Measurements from ENCODE around the gene INPP5A. TPM values are rescaled to one million over a fixed set of nuclear protein-coding genes. Genes with fewer than 3 reads are reported as not detected.
A peak's percentile ranks its signal among the peaks of the same experiment; 100 is the strongest.

INPP5A gene
- total and polyA plus RNA-seq, 10 of the 15 experiments (the other 5 are each of a cell fraction or from before 2014, with no cell fraction given): 0.52 to 15.0 (median 6.3) TPM

DNA sequence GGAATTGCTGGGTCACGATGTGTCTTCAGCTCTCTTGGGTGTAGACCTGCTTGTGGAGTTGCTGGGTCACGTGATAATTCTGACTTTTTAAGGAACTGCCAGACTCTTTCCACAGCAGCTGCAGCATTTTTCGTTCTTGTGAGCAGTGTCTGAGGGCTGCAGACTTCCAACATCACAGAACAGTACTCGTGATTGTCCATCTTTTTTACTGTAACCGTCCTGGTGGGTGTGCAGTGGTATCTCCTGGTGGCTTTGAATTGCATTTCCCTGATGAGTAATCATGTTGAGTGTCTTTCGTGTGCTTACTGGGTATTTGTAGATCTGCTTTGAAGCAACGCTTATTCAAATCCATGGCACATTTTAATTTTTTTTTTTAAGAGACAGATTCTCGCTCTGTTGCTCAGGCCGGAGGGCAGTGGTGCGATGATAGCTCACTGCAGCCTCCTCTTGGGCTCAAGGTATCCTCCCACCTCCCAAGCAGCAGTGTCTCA, 22.7 kb downstream of the INPP5A start (continued):
- TF ChIP-seq, protein P1, sequence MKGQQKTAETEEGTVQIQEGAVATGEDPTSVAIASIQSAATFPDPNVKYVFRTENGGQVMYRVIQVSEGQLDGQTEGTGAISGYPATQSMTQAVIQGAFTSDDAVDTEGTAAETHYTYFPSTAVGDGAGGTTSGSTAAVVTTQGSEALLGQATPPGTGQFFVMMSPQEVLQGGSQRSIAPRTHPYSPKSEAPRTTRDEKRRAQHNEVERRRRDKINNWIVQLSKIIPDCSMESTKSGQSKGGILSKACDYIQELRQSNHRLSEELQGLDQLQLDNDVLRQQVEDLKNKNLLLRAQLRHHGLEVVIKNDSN (IDR thresholded peaks at IDR 0.05; ENCODE audit: borderline replicate concordance, extremely low read length, insufficient read depth, low read depth, low read length): peak; percentile 39
- no peak for TF ChIP-seq POU2F2 (IDR thresholded peaks at IDR 0.05; ENCODE audit: borderline replicate concordance, low read depth, low read length)
- TF ChIP-seq, protein P2, sequence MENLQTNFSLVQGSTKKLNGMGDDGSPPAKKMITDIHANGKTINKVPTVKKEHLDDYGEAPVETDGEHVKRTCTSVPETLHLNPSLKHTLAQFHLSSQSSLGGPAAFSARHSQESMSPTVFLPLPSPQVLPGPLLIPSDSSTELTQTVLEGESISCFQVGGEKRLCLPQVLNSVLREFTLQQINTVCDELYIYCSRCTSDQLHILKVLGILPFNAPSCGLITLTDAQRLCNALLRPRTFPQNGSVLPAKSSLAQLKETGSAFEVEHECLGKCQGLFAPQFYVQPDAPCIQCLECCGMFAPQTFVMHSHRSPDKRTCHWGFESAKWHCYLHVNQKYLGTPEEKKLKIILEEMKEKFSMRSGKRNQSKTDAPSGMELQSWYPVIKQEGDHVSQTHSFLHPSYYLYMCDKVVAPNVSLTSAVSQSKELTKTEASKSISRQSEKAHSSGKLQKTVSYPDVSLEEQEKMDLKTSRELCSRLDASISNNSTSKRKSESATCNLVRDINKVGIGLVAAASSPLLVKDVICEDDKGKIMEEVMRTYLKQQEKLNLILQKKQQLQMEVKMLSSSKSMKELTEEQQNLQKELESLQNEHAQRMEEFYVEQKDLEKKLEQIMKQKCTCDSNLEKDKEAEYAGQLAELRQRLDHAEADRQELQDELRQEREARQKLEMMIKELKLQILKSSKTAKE (IDR thresholded peaks at IDR 0.05; ENCODE audit: low read depth, poor library complexity, severe bottlenecking): no peak
- no peak for TF ChIP-seq NR2C1 (IDR thresholded peaks at IDR 0.05)
- no peak for TF ChIP-seq MTA2 (IDR thresholded peaks at IDR 0.05; ENCODE audit: low read depth)
- peak in 1 of 2 experiments; percentile 33; a peak in 1 of 4 replicates for TF ChIP-seq BHLHE40 (IDR thresholded peaks at IDR 0.05; ENCODE audit: borderline replicate concordance in 1 of 2, low read depth in 2 of 2, low read length in 1 of 2)
- TF ChIP-seq HCFC1 (IDR thresholded peaks at IDR 0.05; ENCODE audit: low read length): no peak
- TF ChIP-seq NRF1 (conservative IDR thresholded peaks at IDR 0.05; ENCODE audit: low read depth, low read length): no peak
- 0 out of 2 replicates have a peak, but pooled peaks have one; percentile 22 for TF ChIP-seq TCF3 (IDR thresholded peaks at IDR 0.05; ENCODE audit: borderline replicate concordance, insufficient read depth, low read depth, low read length)
- TF ChIP-seq, protein P3, sequence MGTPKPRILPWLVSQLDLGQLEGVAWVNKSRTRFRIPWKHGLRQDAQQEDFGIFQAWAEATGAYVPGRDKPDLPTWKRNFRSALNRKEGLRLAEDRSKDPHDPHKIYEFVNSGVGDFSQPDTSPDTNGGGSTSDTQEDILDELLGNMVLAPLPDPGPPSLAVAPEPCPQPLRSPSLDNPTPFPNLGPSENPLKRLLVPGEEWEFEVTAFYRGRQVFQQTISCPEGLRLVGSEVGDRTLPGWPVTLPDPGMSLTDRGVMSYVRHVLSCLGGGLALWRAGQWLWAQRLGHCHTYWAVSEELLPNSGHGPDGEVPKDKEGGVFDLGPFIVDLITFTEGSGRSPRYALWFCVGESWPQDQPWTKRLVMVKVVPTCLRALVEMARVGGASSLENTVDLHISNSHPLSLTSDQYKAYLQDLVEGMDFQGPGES (IDR thresholded peaks at IDR 0.05): no peak
- TF ChIP-seq ETV6 (conservative IDR thresholded peaks at IDR 0.05 in 1 of 2, IDR thresholded peaks at IDR 0.05 in 1 of 2; ENCODE audit: borderline replicate concordance in 1 of 2, low read depth in 1 of 2): no peak
- no peak for TF ChIP-seq SUZ12 (IDR thresholded peaks at IDR 0.05; ENCODE audit: unreplicated experiment)
- TF ChIP-seq, protein P4, sequence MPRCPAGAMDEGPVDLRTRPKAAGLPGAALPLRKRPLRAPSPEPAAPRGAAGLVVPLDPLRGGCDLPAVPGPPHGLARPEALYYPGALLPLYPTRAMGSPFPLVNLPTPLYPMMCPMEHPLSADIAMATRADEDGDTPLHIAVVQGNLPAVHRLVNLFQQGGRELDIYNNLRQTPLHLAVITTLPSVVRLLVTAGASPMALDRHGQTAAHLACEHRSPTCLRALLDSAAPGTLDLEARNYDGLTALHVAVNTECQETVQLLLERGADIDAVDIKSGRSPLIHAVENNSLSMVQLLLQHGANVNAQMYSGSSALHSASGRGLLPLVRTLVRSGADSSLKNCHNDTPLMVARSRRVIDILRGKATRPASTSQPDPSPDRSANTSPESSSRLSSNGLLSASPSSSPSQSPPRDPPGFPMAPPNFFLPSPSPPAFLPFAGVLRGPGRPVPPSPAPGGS (IDR thresholded peaks at IDR 0.05; ENCODE audit: borderline replicate concordance, insufficient read depth, low read depth, low read length, poor library complexity, severe bottlenecking): peak; percentile 65
- TF ChIP-seq KAT2A (conservative IDR thresholded peaks at IDR 0.05; ENCODE audit: control insufficient read depth, low read depth, low read length): no peak
- TF ChIP-seq IKZF1 (conservative IDR thresholded peaks at IDR 0.05): no peak
- TF ChIP-seq RUNX3 (IDR thresholded peaks at IDR 0.05; ENCODE audit: low read length): no peak
- TF ChIP-seq, protein P5, sequence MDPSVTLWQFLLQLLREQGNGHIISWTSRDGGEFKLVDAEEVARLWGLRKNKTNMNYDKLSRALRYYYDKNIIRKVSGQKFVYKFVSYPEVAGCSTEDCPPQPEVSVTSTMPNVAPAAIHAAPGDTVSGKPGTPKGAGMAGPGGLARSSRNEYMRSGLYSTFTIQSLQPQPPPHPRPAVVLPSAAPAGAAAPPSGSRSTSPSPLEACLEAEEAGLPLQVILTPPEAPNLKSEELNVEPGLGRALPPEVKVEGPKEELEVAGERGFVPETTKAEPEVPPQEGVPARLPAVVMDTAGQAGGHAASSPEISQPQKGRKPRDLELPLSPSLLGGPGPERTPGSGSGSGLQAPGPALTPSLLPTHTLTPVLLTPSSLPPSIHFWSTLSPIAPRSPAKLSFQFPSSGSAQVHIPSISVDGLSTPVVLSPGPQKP (IDR thresholded peaks at IDR 0.05; ENCODE audit: low read depth, low read length): no peak
- TF ChIP-seq, protein P6, sequence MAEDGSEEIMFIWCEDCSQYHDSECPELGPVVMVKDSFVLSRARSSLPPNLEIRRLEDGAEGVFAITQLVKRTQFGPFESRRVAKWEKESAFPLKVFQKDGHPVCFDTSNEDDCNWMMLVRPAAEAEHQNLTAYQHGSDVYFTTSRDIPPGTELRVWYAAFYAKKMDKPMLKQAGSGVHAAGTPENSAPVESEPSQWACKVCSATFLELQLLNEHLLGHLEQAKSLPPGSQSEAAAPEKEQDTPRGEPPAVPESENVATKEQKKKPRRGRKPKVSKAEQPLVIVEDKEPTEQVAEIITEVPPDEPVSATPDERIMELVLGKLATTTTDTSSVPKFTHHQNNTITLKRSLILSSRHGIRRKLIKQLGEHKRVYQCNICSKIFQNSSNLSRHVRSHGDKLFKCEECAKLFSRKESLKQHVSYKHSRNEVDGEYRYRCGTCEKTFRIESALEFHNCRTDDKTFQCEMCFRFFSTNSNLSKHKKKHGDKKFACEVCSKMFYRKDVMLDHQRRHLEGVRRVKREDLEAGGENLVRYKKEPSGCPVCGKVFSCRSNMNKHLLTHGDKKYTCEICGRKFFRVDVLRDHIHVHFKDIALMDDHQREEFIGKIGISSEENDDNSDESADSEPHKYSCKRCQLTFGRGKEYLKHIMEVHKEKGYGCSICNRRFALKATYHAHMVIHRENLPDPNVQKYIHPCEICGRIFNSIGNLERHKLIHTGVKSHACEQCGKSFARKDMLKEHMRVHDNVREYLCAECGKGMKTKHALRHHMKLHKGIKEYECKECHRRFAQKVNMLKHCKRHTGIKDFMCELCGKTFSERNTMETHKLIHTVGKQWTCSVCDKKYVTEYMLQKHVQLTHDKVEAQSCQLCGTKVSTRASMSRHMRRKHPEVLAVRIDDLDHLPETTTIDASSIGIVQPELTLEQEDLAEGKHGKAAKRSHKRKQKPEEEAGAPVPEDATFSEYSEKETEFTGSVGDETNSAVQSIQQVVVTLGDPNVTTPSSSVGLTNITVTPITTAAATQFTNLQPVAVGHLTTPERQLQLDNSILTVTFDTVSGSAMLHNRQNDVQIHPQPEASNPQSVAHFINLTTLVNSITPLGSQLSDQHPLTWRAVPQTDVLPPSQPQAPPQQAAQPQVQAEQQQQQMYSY (CRISPR knock-in tag; IDR thresholded peaks at IDR 0.05): no peak
- no peak for TF ChIP-seq ZBED1 (IDR thresholded peaks at IDR 0.05; ENCODE audit: borderline replicate concordance)

Data from GM12878 (cell line).